GM10248 (cell line): ENCODE data around the gene MCM6.

ENCODE experiments used
- CTCF ChIA-PET: fragments of 300-600 bp; sonication (Branson Sonifier 250); formaldehyde crosslinking; extraction: SDS; loops from one replicate; lab custom pipeline; 2021; ENCODE audit warnings: antibody characterized with exemption; lab: Yijun Ruan, JAX
- POLR2A ChIA-PET: fragments of 350-650 bp; sonication (Branson Sonifier 250); formaldehyde crosslinking; extraction: SDS; loops from one replicate; lab custom pipeline; 2020; ENCODE audit warnings: antibody characterized with exemption; lab: Yijun Ruan, JAX
- DNase-seq: peaks from one replicate; pipeline ENCODE4 v3.0.0; 2012; ENCODE audit errors: extremely low spot score
- CTCF ChIP-seq: IDR thresholded peaks from 2 replicates; pipeline ENCODE4 v1.5.1; 2012; ENCODE audit warnings: mild to moderate bottlenecking, low read depth; ENCODE audit errors: extremely low read depth, missing control alignments, control extremely low read depth

The MCM6 gene

GRCh38 chr2:135843671-135844070, 32.6 kb downstream of the MCM6 start:
- CTCF ChIA-PET = interaction anchor here (1.1 to 1.7 kb wide), 4 partner anchors 11 to 856 kb away, joined by 3 to 8 read pairs (median 3); no protein-coding TSS in a partner anchor

GRCh38 chr2:135840601-135841000, 35.6 kb downstream of the MCM6 start:
- ChIA-PET POLR2A (no interaction called here), CTCF (interaction anchor here (1.4 to 2.6 kb wide), 6 partner anchors 9 to 837 kb away, joined by 3 to 13 read pairs (median 4); no protein-coding TSS in a partner anchor)
- no peak for TF ChIP-seq CTCF
- DNase-seq = no peak

More at GRCh38 chr2:135843671-135844070, 32.6 kb downstream of the MCM6 start:
- no peak for TF ChIP-seq CTCF
- no peak for DNase-seq
- POLR2A ChIA-PET = no interaction called here

GRCh38 chr2:135839713-135840112, 36.5 kb downstream of the MCM6 start:
- DNase-seq = no peak
- no peak for TF ChIP-seq CTCF
- ChIA-PET POLR2A (no interaction called here), CTCF (interaction anchor here (0.9 to 2.6 kb wide), 5 partner anchors 12 to 836 kb away, joined by 3 to 13 read pairs (median 4); no protein-coding TSS in a partner anchor)

- no peak for DNase-seq
- TF ChIP-seq CTCF = no peak
- ChIA-PET CTCF (interaction anchor here (0.8 to 1.6 kb wide), 5 partner anchors 11 to 835 kb away, joined by 3 to 4 read pairs (median 3); no protein-coding TSS in a partner anchor), POLR2A (no interaction called here)
These were observed 37.7 kb downstream of the MCM6 start for GRCh38 chr2:135838502-135838901.

- DNase-seq = no peak
- no peak for TF ChIP-seq CTCF
- ChIA-PET CTCF (interaction anchor here (1.4 to 1.6 kb wide), 2 partner anchors 21 to 40 kb away, joined by 3 to 5 read pairs; no protein-coding TSS in a partner anchor), POLR2A (no interaction called here)
These were observed 39.5 kb downstream of the MCM6 start, which contains the start of gene LCT for GRCh38 chr2:135836596-135837270. Gene LCT (minus strand): TSS chr2:135837184. CDS start chr2:135837169, 15 bp downstream.

GRCh38 chr2:135832891-135833290, 43.4 kb downstream of the MCM6 start:
- DNase-seq = no peak
- CTCF ChIA-PET = interaction anchor here (1.2 kb wide), 1 partner anchor 36 kb away, joined by 3 read pairs; no protein-coding TSS in a partner anchor
- POLR2A ChIA-PET = no interaction called here
- TF ChIP-seq CTCF = no peak
